Stomach (tissue), 9 donors: Measurements from ENCODE around the gene NEK7. TPM values are rescaled to one million over a fixed set of nuclear protein-coding genes. Genes with fewer than 3 reads are reported as not detected.

Source experiments
- DNase-seq, 2 donors: peaks; one replicate each; pipeline versions ENCODE4 v3.0.0 to v3.0.0-alpha.2; 2013 to 2019
- H3K27ac ChIP-seq, 5 donors: fragments of 200-600 bp in 4 of 5; sonication (generic) in 4 of 5; one replicate each; pipeline ENCODE4 v1.5.1; 2013 to 2019; ENCODE audit warnings: mild to moderate bottlenecking in 1 of 5, moderate library complexity in 1 of 5
- H3K27me3 ChIP-seq, 3 donors: fragments of 200-600 bp; sonication (generic); one replicate each; pipeline ENCODE4 v1.5.1; 2017 to 2019; ENCODE audit warnings: mixed run types in 1 of 3
- H3K36me3 ChIP-seq, 4 donors: fragments of 200-600 bp; sonication (generic); 1 replicate in 3 of 4; 2 replicates in 1 of 4; pipeline ENCODE4 v1.5.1; 2016 to 2019
- H3K4me1 ChIP-seq, 4 donors: fragments of 200-600 bp; sonication (generic); one replicate each; pipeline ENCODE4 v1.5.1; 2016 to 2019
- H3K4me3 ChIP-seq, 4 donors: fragments of 200-600 bp; sonication (generic) in 3 of 4; one replicate each; pipeline ENCODE4 v1.5.1; 2016 to 2019; ENCODE audit warnings: mild to moderate bottlenecking in 1 of 4
- H3K9me3 ChIP-seq, 4 donors: fragments of 200-600 bp; sonication (generic); one replicate each; pipeline ENCODE4 v1.5.1; 2016 to 2019
- CTCF ChIP-seq, 7 experiments: fragments of 450-650 bp in 4 of 7; fragments of 200-600 bp in 3 of 7; sonication (generic) in 3 of 7; IDR thresholded peaks; one replicate each; pipeline ENCODE4 v1.5.1; 2016 to 2019; ENCODE audit warnings: antibody characterized with exemption in 7 of 7, control low read depth in 2 of 7, mild to moderate bottlenecking in 1 of 7
- EP300 ChIP-seq: sonication (generic); formaldehyde crosslinking; IDR thresholded peaks from one replicate; pipeline ENCODE4 v1.6.1; 2017; ENCODE audit warnings: antibody characterized with exemption
- POLR2A ChIP-seq, 4 donors: fragments of 450-650 bp; IDR thresholded peaks; one replicate each; pipeline ENCODE4 v1.6.1; 2016; ENCODE audit warnings: antibody characterized with exemption in 4 of 4, control low read depth in 2 of 4, mild to moderate bottlenecking in 1 of 4, moderate library complexity in 1 of 4
- POLR2AphosphoS5 ChIP-seq, 3 donors: sonication (generic); formaldehyde crosslinking; IDR thresholded peaks; one replicate each; pipeline ENCODE4 v1.6.1; 2016; ENCODE audit warnings: antibody characterized with exemption in 3 of 3
- WGBS, 5 donors: extraction: QIAGEN DNeasy Blood & Tissue Kit in 3 of 5; methylation state at CpG; one replicate each; pipeline versions ENCODE4 v1.1.5 to v1.1.7; 2013 to 2018; 5-methylcytosine and 5-hydroxymethylcytosine counted together
- intact Hi-C: fragments of 100-400 bp; cut with DNase I; formaldehyde crosslinking; loops from one replicate; pipeline ENCODE4 v1.15.1; 2023; ENCODE audit warnings: low total_unique reads
- polyA plus RNA-seq, 3 donors: library from polyadenylated mRNA; stranded (reverse); fragments of 200-250 nt; gene quantifications; one replicate each; pipeline ENCODE4 v1.2.3, GENCODE V29; 2013
- total RNA-seq, 5 donors: library from RNA; depleted of rRNA; stranded (reverse); fragments of >200 nt; gene quantifications; one replicate each; pipeline versions ENCODE4 v1.1.0 to v1.2.3, GENCODE V29; 2014 to 2016
- donor health status: healthy with polysubstance abuse.
- donor health status: Bipolar disorder and iron deficiency.
- donor health status: healthy.

Gene NEK7
- total and polyA plus RNA-seq, 8 donors, result 13.2 to 116 (median 35.4) TPM

DNA sequence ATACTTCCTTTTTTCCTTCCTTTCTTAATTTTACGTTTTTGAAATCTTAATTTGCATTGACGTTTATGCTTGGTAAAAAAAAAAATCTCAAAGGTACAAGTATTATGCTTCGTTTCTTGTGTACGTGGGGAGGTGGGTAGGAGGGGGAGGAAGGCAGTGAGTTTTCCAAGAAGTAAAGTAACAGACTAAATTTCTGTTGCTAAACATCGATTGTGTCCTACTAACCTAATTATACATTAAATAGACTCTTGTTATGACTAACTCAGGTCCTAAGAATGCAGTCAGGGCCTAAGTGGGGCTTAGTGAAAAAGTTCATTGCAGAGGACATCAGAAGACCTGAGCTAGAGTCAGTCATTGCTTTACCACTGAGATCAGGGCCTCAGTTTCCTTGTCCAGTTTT, 17.5 kb downstream of the NEK7 start:
- no peak overlapping the region for H3K4me3 ChIP-seq
- no peaks in the 10 kb centered on the region for H3K9me3 ChIP-seq
- TF ChIP-seq POLR2A (IDR thresholded peaks at IDR 0.05) (no peak), EP300 (no peak), POLR2AphosphoS5 (IDR thresholded peaks at IDR 0.05) (no peak), CTCF (IDR thresholded peaks at IDR 0.05) (no peak)
- WGBS, 5 donors, result 58 to 71% (median 68%) methylated on average over 5 of the region's 5 CpGs
- intact Hi-C loops, result no loop called here
- no peaks in the 10 kb centered on the region for H3K36me3 ChIP-seq
- peak overlapping the region in 1 of 5 donors; percentile 2 for H3K27ac ChIP-seq
- H3K4me1 ChIP-seq, result peaks cover 31 to 98% (median 63%) of the 10 kb centered on the region in 4 donors
- DNase-seq, result no peak
- H3K27me3 ChIP-seq, result no peaks in the 10 kb centered on the region

- peaks cover 23 to 98% (median 59%) of the 10 kb centered on the region in 4 donors for H3K4me1 ChIP-seq
These were observed 18.8 kb downstream of the NEK7 start for GRCh38 chr1:198175423-198176170.

GRCh38 chr1:198176179-198176578, 19.4 kb downstream of the NEK7 start:
- H3K4me1 ChIP-seq, result peaks cover 22 to 92% (median 57%) of the 10 kb centered on the region in 4 donors
- intact Hi-C loops, result no loop called here

More at GRCh38 chr1:198175423-198176170, 18.8 kb downstream of the NEK7 start:
- H3K27me3 ChIP-seq, result no peaks in the 10 kb centered on the region
- no peaks in the 10 kb centered on the region for H3K36me3 ChIP-seq
- H3K4me3 ChIP-seq, result no peak overlapping the region
- H3K9me3 ChIP-seq, result no peaks in the 10 kb centered on the region
- no peak overlapping the region for H3K27ac ChIP-seq
- no peak for TF ChIP-seq POLR2AphosphoS5 (IDR thresholded peaks at IDR 0.05)
- TF ChIP-seq CTCF (IDR thresholded peaks at IDR 0.05), result no peak
- no peak for TF ChIP-seq POLR2A (IDR thresholded peaks at IDR 0.05)
- intact Hi-C loops, result no loop called here
- WGBS, 5 donors, result 46 to 62% (median 49%) methylated on average over 5 of the region's 5 CpGs
- DNase-seq, result peak in 1 of 2 donors; percentile 45

GRCh38 chr1:198177546-198177945, 20.7 kb downstream of the NEK7 start:
- no peaks in the 10 kb centered on the region for H3K36me3 ChIP-seq
- intact Hi-C loops, result no loop called here
- no peak overlapping the region for H3K27ac ChIP-seq
- 15 to 41% (median 22%) methylated on average over 2 of the region's 2 CpGs for WGBS, 5 donors
- no peaks in the 10 kb centered on the region for H3K27me3 ChIP-seq
- H3K4me3 ChIP-seq, result no peak overlapping the region
- DNase-seq, result no peak
- no peak for TF ChIP-seq CTCF (IDR thresholded peaks at IDR 0.05)
- no peak for TF ChIP-seq POLR2A (IDR thresholded peaks at IDR 0.05)
- no peak for TF ChIP-seq EP300
- no peak for TF ChIP-seq POLR2AphosphoS5 (IDR thresholded peaks at IDR 0.05)
- no peaks in the 10 kb centered on the region for H3K9me3 ChIP-seq
- H3K4me1 ChIP-seq, result peaks cover 11 to 78% (median 46%) of the 10 kb centered on the region in 4 donors

More at GRCh38 chr1:198176179-198176578, 19.4 kb downstream of the NEK7 start:
- Histone ChIP-seq H3K27me3 (no peaks in the 10 kb centered on the region), H3K27ac (no peak overlapping the region), H3K9me3 (no peaks in the 10 kb centered on the region), H3K36me3 (no peaks in the 10 kb centered on the region), H3K4me3 (no peak overlapping the region)
- no peak for DNase-seq
- 87 to 95% (median 92%) methylated on average over 1 of the region's 1 CpG for WGBS, 5 donors
- TF ChIP-seq POLR2A (IDR thresholded peaks at IDR 0.05) (no peak), CTCF (IDR thresholded peaks at IDR 0.05) (no peak), POLR2AphosphoS5 (IDR thresholded peaks at IDR 0.05) (no peak), EP300 (no peak)
